SU-DHL-6 (cell line): ENCODE measurements around the gene NPC2.

Experiments used
- H2AFZ ChIP-seq: fragments of 200-600 bp; sonication (generic); 2 replicates; pipeline ENCODE4 v1.6.1; 2014; ENCODE audit warnings: low read depth, mild to moderate bottlenecking, moderate library complexity, mixed read lengths, antibody characterized with exemption, low read length; ENCODE audit not compliant: severe bottlenecking
- H3F3A ChIP-seq: fragments of 200-600 bp; shearing (Covaris generic); 2 replicates; pipeline ENCODE4 v1.6.0; 2016; ENCODE audit warnings: antibody characterized with exemption, mild to moderate bottlenecking; ENCODE audit not compliant: insufficient read depth
- H3K27ac ChIP-seq: fragments of 200-600 bp; sonication (generic); 2 replicates; pipeline ENCODE4 v1.5.1; 2016; ENCODE audit warnings: low read depth, mild to moderate bottlenecking, low read length, moderate library complexity, mixed read lengths
- H3K27me3 ChIP-seq: fragments of 200-600 bp; sonication (generic), shearing (Covaris generic); 2 replicates; pipeline ENCODE4 v1.6.0; 2014; ENCODE audit warnings: mild to moderate bottlenecking, low read length
- H3K36me3 ChIP-seq: fragments of 200-600 bp; sonication (generic); 2 replicates; pipeline ENCODE4 v1.6.1; 2014; ENCODE audit warnings: mild to moderate bottlenecking, low read length, mixed read lengths
- H3K4me2 ChIP-seq: fragments of 300-600, 200-600 bp; shearing (Covaris generic), sonication (generic); 2 replicates; pipeline ENCODE4 v1.6.0; 2014; ENCODE audit warnings: low read length, low read depth, mild to moderate bottlenecking; ENCODE audit not compliant: poor library complexity, severe bottlenecking
- H3K4me3 ChIP-seq: fragments of 200-600 bp; sonication (generic); 2 replicates; pipeline ENCODE4 v1.5.1; 2014; ENCODE audit warnings: antibody characterized with exemption, low read length, mild to moderate bottlenecking, mixed read lengths; ENCODE audit not compliant: insufficient read depth, poor library complexity, severe bottlenecking
- H3K79me2 ChIP-seq: fragments of 200-600 bp; sonication (generic); 2 replicates; pipeline ENCODE4 v1.6.1; 2014; ENCODE audit warnings: mild to moderate bottlenecking, low read length, moderate library complexity; ENCODE audit not compliant: insufficient read depth
- H3K9ac ChIP-seq: fragments of 200-600 bp; sonication (generic); 2 replicates; pipeline ENCODE4 v1.7.0; 2014; ENCODE audit warnings: mild to moderate bottlenecking, low read length
- H3K9me2 ChIP-seq: fragments of 200-600 bp; sonication (generic); replicated peaks from 2 replicates; pipeline ENCODE4 v1.6.1; 2014; ENCODE audit warnings: low read length; ENCODE audit not compliant: insufficient read depth
- H3K9me3 ChIP-seq: fragments of 200-600 bp; sonication (generic); 2 replicates; pipeline ENCODE4 v1.6.1; 2014; ENCODE audit warnings: low read length, mixed read lengths; ENCODE audit not compliant: insufficient read depth
- H4K20me1 ChIP-seq: fragments of 200-600 bp; sonication (generic); 2 replicates; pipeline ENCODE4 v1.6.1; 2014; ENCODE audit warnings: low read depth, mild to moderate bottlenecking, antibody characterized with exemption, low read length, moderate library complexity, mixed read lengths
- EZH2phosphoT487 ChIP-seq: fragments of 200-600 bp; sonication (generic), shearing (Covaris generic); conservative IDR thresholded peaks from 2 replicates; pipeline ENCODE4 v1.6.1; 2018; ENCODE audit warnings: mild to moderate bottlenecking, antibody characterized with exemption, low read length, moderate library complexity, mixed read lengths
- TF ChIP-seq, protein P1 (sequence below): fragments of 200-600 bp; sonication (generic); IDR thresholded peaks from one replicate; pipeline ENCODE4 v1.5.1; 2017; ENCODE audit warnings: antibody characterized with exemption, mild to moderate bottlenecking, low read length, moderate library complexity; ENCODE audit not compliant: insufficient read depth, poor library complexity, severe bottlenecking

Gene NPC2

DNA sequence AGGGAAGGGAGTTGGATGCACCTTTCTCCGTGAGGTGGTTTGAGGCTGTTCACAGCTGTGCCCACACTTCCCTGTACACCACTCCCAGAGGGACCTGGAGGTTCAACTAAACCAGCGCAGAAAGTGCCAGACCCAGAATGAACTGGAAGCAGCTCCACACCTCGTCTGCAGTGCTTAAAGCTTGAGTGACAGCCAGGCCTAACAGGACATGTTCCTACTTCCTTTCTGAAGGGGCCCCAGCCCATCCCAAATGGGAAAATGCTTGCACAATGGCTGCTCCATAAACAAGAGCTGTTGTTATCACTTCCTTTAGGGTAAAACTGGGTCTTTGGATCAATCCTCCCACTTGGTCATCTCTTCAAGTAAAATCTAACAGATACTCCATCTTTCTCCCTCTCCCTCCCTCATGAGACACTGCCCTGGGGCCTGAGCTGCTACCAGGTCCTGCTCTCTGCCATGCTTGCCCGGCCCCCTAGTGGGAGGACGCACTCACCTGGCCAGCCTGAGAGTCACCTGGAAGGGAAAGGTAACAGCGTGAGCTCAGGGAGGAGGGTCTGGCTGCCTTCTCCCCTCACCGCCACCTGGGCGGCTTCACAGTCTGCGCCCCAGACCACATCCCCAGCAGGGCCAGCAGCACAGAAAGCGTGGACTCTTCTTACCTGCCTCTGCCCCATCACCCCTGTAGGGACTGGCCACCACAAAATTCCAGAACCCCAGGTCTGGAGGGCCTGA lies 33.9 kb upstream of the NPC2 start:
- H3K9me2 ChIP-seq, result no peaks in the 10 kb centered on the region
- H4K20me1 ChIP-seq, result no peaks in the 10 kb centered on the region
- H3K27me3 ChIP-seq, result no peaks in the 10 kb centered on the region
- H3K36me3 ChIP-seq, result no peaks in the 10 kb centered on the region
- H2AFZ ChIP-seq, result no peak overlapping the region
- H3K9ac ChIP-seq, result no peak overlapping the region
- no peak overlapping the region for H3K4me3 ChIP-seq
- no peaks in the 10 kb centered on the region for H3F3A ChIP-seq
- H3K27ac ChIP-seq, result no peak overlapping the region
- TF ChIP-seq, protein P1, sequence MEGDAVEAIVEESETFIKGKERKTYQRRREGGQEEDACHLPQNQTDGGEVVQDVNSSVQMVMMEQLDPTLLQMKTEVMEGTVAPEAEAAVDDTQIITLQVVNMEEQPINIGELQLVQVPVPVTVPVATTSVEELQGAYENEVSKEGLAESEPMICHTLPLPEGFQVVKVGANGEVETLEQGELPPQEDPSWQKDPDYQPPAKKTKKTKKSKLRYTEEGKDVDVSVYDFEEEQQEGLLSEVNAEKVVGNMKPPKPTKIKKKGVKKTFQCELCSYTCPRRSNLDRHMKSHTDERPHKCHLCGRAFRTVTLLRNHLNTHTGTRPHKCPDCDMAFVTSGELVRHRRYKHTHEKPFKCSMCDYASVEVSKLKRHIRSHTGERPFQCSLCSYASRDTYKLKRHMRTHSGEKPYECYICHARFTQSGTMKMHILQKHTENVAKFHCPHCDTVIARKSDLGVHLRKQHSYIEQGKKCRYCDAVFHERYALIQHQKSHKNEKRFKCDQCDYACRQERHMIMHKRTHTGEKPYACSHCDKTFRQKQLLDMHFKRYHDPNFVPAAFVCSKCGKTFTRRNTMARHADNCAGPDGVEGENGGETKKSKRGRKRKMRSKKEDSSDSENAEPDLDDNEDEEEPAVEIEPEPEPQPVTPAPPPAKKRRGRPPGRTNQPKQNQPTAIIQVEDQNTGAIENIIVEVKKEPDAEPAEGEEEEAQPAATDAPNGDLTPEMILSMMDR, result no peak
- TF ChIP-seq EZH2phosphoT487, result no peak
- no peaks in the 10 kb centered on the region for H3K79me2 ChIP-seq
- H3K4me2 ChIP-seq, result no peak overlapping the region
- no peaks in the 10 kb centered on the region for H3K9me3 ChIP-seq

GRCh38 chr14:74525361-74525851 lies 32.3 kb upstream of the NPC2 start:
- no peaks in the 10 kb centered on the region for H3K36me3 ChIP-seq
- H3K4me2 ChIP-seq, result no peak overlapping the region
- H4K20me1 ChIP-seq, result no peaks in the 10 kb centered on the region
- H3K27me3 ChIP-seq, result no peaks in the 10 kb centered on the region
- no peak overlapping the region for H2AFZ ChIP-seq
- no peaks in the 10 kb centered on the region for H3F3A ChIP-seq
- no peak overlapping the region for H3K9ac ChIP-seq
- H3K27ac ChIP-seq, result no peak overlapping the region
- no peaks in the 10 kb centered on the region for H3K79me2 ChIP-seq
- H3K4me3 ChIP-seq, result no peak overlapping the region
- H3K9me3 ChIP-seq, result no peaks in the 10 kb centered on the region
- no peaks in the 10 kb centered on the region for H3K9me2 ChIP-seq
- TF ChIP-seq, protein P1, result no peak
- TF ChIP-seq EZH2phosphoT487, result no peak

- no peaks in the 10 kb centered on the region for H4K20me1 ChIP-seq
- no peak overlapping the region for H3K4me3 ChIP-seq
- H2AFZ ChIP-seq, result no peak overlapping the region
- H3K27me3 ChIP-seq, result no peaks in the 10 kb centered on the region
- H3K9me3 ChIP-seq, result no peaks in the 10 kb centered on the region
- no peak overlapping the region for H3K9ac ChIP-seq
- TF ChIP-seq EZH2phosphoT487, result no peak
- TF ChIP-seq, protein P1, result no peak
- no peaks in the 10 kb centered on the region for H3K79me2 ChIP-seq
- H3K27ac ChIP-seq, result no peak overlapping the region
- no peaks in the 10 kb centered on the region for H3K9me2 ChIP-seq
- no peaks in the 10 kb centered on the region for H3F3A ChIP-seq
- no peak overlapping the region for H3K4me2 ChIP-seq
- no peaks in the 10 kb centered on the region for H3K36me3 ChIP-seq
Observed at GRCh38 chr14:74524812-74525135, 31.7 kb upstream of the NPC2 start.
